ENCODE data around the gene ANKRD31. TPM values are rescaled to one million over a fixed set of nuclear protein-coding genes. Genes with fewer than 3 reads are reported as not detected.

ANKRD31 gene
- polyA plus RNA-seq, 6 donors from 2014 or later: 0.04 to 0.27 (median 0.08) TPM; not detected in 1

GRCh38 chr5:75021219-75021618 is 215.5 kb downstream of the ANKRD31 start:
- no peak for ATAC-seq (ENCODE audit: low read depth in 2 of 2)
- H3K9me3 Mint-ChIP-seq: peaks cover 0 to 7% (median 0%) of the 10 kb centered on the region in 7 donors
- H3K4me3 Mint-ChIP-seq: no peak overlapping the region
- H3K27me3 Mint-ChIP-seq: peaks cover 13 to 26% (median 17%) of the 10 kb centered on the region in 3 donors
- H3K27ac Mint-ChIP-seq: no peak overlapping the region
- no peaks in the 10 kb centered on the region for H3K4me1 Mint-ChIP-seq
- no peaks in the 10 kb centered on the region for H3K36me3 Mint-ChIP-seq
- no peak for DNase-seq

- ATAC-seq (ENCODE audit: low read depth in 2 of 2) (no peak), DNase-seq (no peak)
- Mint-ChIP-seq H3K36me3 (no peaks in the 10 kb centered on the region), H3K4me3 (no peak overlapping the region), H3K27me3 (peaks cover 13 to 26% (median 17%) of the 10 kb centered on the region in 3 donors), H3K4me1 (no peaks in the 10 kb centered on the region), H3K27ac (no peak overlapping the region), H3K9me3 (peaks cover 0 to 7% (median 2%) of the 10 kb centered on the region in 7 donors)
Measured at GRCh38 chr5:75020016-75020656, 216.5 kb downstream of the ANKRD31 start.

GRCh38 chr5:75018805-75019587 is 217.7 kb downstream of the ANKRD31 start:
- Mint-ChIP-seq H3K27ac (peak overlapping the region in 1 of 6 donors; percentile 40), H3K4me3 (no peak overlapping the region), H3K4me1 (no peaks in the 10 kb centered on the region), H3K27me3 (peaks cover 9 to 20% (median 13%) of the 10 kb centered on the region in 3 donors), H3K36me3 (no peaks in the 10 kb centered on the region), H3K9me3 (peaks cover 0 to 7% (median 4%) of the 10 kb centered on the region in 7 donors)
- DNase-seq (no peak), ATAC-seq (ENCODE audit: low read depth in 2 of 2) (no peak)

Other genes starting within 250 kb of the ANKRD31 start
- not detected for gene GCNT4, start 184.3 kb downstream of the ANKRD31 start, polyA plus RNA-seq (ENCODE audit: low read depth in 6 of 6)
- 10 to 100 TPM in 5 of 6 donors, 1 to 10 TPM in 1; 9.9 to 22.4 (median 14.1) TPM for gene HMGCR, start 100.3 kb upstream of the ANKRD31 start, polyA plus RNA-seq (ENCODE audit: low read depth in 6 of 6)